DND-41 (cell line): ENCODE results near the gene RUVBL1.

Experiments
- ATAC-seq: fragments of 200-7000 bp; cut with Tn5 transposase; 3 replicates; pipeline ENCODE4 v1.9.1; 2021; ENCODE audit warnings: low read depth; ENCODE audit not compliant: insufficient read depth
- DNase-seq: peaks from one replicate; pipeline ENCODE4 v3.0.0-alpha.2; 2020
- H2AFZ ChIP-seq: 2 replicates; pipeline ENCODE4 v1.6.0; 2012; ENCODE audit warnings: low read depth, low read length
- H3K27ac ChIP-seq: 2 replicates; pipeline ENCODE4 v1.5.1; 2012; ENCODE audit warnings: low read length, inconsistent platforms
- H3K27me3 ChIP-seq: fragments of 200-600 bp; sonication (generic); 2 replicates; pipeline ENCODE4 v1.6.0; 2012; ENCODE audit warnings: low read length, mild to moderate bottlenecking, inconsistent platforms; ENCODE audit not compliant: insufficient read depth, poor library complexity
- H3K36me3 ChIP-seq: 2 replicates; pipeline ENCODE4 v1.5.1; 2012; ENCODE audit warnings: low read length, inconsistent platforms; ENCODE audit not compliant: insufficient read depth
- H3K4me1 ChIP-seq: 2 replicates; pipeline ENCODE4 v1.5.1; 2012; ENCODE audit warnings: mild to moderate bottlenecking, low read length; ENCODE audit not compliant: insufficient read depth
- H3K4me2 ChIP-seq: 2 replicates; pipeline ENCODE4 v1.6.0; 2012; ENCODE audit warnings: mild to moderate bottlenecking, moderate library complexity, low read length, inconsistent platforms; ENCODE audit not compliant: insufficient read depth
- H3K4me3 ChIP-seq, 2 experiments: fragments of 200-600 bp in 1 of 2; shearing (Covaris generic) in 1 of 2; 2 replicates each; pipeline ENCODE4 v1.5.1; 2012 to 2016; ENCODE audit warnings: inconsistent platforms in 2 of 2, low read length in 2 of 2, mild to moderate bottlenecking in 2 of 2, low read depth in 1 of 2, moderate library complexity in 1 of 2
- H3K79me2 ChIP-seq: 2 replicates; pipeline ENCODE4 v1.6.0; 2012; ENCODE audit warnings: low read length, inconsistent platforms; ENCODE audit not compliant: insufficient read depth
- H3K9ac ChIP-seq: 2 replicates; pipeline ENCODE4 v1.6.0; 2012; ENCODE audit warnings: low read depth, mild to moderate bottlenecking, inconsistent platforms, low read length, moderate library complexity
- H3K9me3 ChIP-seq: 2 replicates; pipeline ENCODE4 v1.5.1; 2012; ENCODE audit warnings: low read length, moderate library complexity, mild to moderate bottlenecking, inconsistent platforms; ENCODE audit not compliant: insufficient read depth, severe bottlenecking
- H4K20me1 ChIP-seq: 2 replicates; pipeline ENCODE4 v1.6.0; 2012; ENCODE audit warnings: low read length; ENCODE audit not compliant: insufficient read depth
- EZH2 ChIP-seq: IDR thresholded peaks from 3 replicates; pipeline ENCODE4 v1.6.1; 2012; ENCODE audit warnings: borderline replicate concordance, low read depth, mild to moderate bottlenecking, moderate library complexity, low read length, inconsistent platforms; ENCODE audit not compliant: severe bottlenecking
- TF ChIP-seq, protein P1 (sequence below): IDR thresholded peaks from 2 replicates; pipeline ENCODE4 v1.5.1; 2012; ENCODE audit warnings: borderline replicate concordance, low read length, moderate library complexity, mild to moderate bottlenecking; ENCODE audit not compliant: poor library complexity, severe bottlenecking; ENCODE audit errors: extremely low read depth

The RUVBL1 gene

GRCh38 chr3:128071771-128072453 is 51.7 kb downstream of the RUVBL1 start:
- Histone ChIP-seq H2AFZ (no peak overlapping the region), H3K9ac (no peak overlapping the region), H3K4me1 (no peaks in the 10 kb centered on the region), H3K36me3 (peaks cover 96% of the 10 kb centered on the region), H3K9me3 (no peaks in the 10 kb centered on the region), H3K4me2 (no peak overlapping the region), H3K27ac (no peak overlapping the region), H3K27me3 (no peaks in the 10 kb centered on the region), H4K20me1 (peaks cover 70% of the 10 kb centered on the region), H3K4me3 (no peak overlapping the region), H3K79me2 (peaks cover 31% of the 10 kb centered on the region)
- DNase-seq (no peak), ATAC-seq (no peak)
- TF ChIP-seq EZH2: no peak
- TF ChIP-seq, protein P1, sequence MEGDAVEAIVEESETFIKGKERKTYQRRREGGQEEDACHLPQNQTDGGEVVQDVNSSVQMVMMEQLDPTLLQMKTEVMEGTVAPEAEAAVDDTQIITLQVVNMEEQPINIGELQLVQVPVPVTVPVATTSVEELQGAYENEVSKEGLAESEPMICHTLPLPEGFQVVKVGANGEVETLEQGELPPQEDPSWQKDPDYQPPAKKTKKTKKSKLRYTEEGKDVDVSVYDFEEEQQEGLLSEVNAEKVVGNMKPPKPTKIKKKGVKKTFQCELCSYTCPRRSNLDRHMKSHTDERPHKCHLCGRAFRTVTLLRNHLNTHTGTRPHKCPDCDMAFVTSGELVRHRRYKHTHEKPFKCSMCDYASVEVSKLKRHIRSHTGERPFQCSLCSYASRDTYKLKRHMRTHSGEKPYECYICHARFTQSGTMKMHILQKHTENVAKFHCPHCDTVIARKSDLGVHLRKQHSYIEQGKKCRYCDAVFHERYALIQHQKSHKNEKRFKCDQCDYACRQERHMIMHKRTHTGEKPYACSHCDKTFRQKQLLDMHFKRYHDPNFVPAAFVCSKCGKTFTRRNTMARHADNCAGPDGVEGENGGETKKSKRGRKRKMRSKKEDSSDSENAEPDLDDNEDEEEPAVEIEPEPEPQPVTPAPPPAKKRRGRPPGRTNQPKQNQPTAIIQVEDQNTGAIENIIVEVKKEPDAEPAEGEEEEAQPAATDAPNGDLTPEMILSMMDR: no peak

- DNase-seq: no peak
- Histone ChIP-seq H3K9ac (no peak overlapping the region), H3K4me2 (no peak overlapping the region), H3K27me3 (no peaks in the 10 kb centered on the region), H3K36me3 (peaks cover 99% of the 10 kb centered on the region), H3K4me3 (no peak overlapping the region), H2AFZ (no peak overlapping the region), H3K27ac (no peak overlapping the region), H3K9me3 (no peaks in the 10 kb centered on the region), H3K4me1 (no peaks in the 10 kb centered on the region), H4K20me1 (peaks cover 73% of the 10 kb centered on the region), H3K79me2 (peaks cover 26% of the 10 kb centered on the region)
- 0 out of 3 replicates have a peak, but pooled peaks have one; percentile 6 for ATAC-seq
- TF ChIP-seq, protein P1: no peak
- TF ChIP-seq EZH2: no peak
Observed at GRCh38 chr3:128070898-128071591, 52.6 kb downstream of the RUVBL1 start.

- no peak for TF ChIP-seq EZH2
- TF ChIP-seq, protein P1: no peak
- no peak for DNase-seq
- H3K4me3 ChIP-seq: no peak overlapping the region
- H2AFZ ChIP-seq: no peak overlapping the region
- H4K20me1 ChIP-seq: peaks cover 61% of the 10 kb centered on the region
- no peaks in the 10 kb centered on the region for H3K4me1 ChIP-seq
- peaks cover 100% of the 10 kb centered on the region for H3K36me3 ChIP-seq
- ATAC-seq: no peak
- H3K27ac ChIP-seq: no peak overlapping the region
- H3K4me2 ChIP-seq: no peak overlapping the region
- no peaks in the 10 kb centered on the region for H3K9me3 ChIP-seq
- no peak overlapping the region for H3K9ac ChIP-seq
- H3K79me2 ChIP-seq: peaks cover 21% of the 10 kb centered on the region
- no peaks in the 10 kb centered on the region for H3K27me3 ChIP-seq
Observed at GRCh38 chr3:128069271-128069670, 54.3 kb downstream of the RUVBL1 start.
